Measurements from ENCODE around the gene BABAM1.

BABAM1 gene

GRCh38 chr19:17266975-17267788, at the start of gene BABAM1:
TSS of gene BABAM1 (plus strand) at chr19:17267443. CDS start at chr19:17268807, 1,364 bp downstream.
- TF ChIP-seq CTCF (IDR thresholded peaks at IDR 0.05) = no peak

- TF ChIP-seq CTCF (IDR thresholded peaks at IDR 0.05) = no peak
These were observed 48.0 kb upstream of the BABAM1 start for GRCh38 chr19:17219286-17219685.

- TF ChIP-seq CTCF (IDR thresholded peaks at IDR 0.05) = no peak
These were observed 47.0 kb upstream of the BABAM1 start for GRCh38 chr19:17220207-17220758.

- TF ChIP-seq CTCF (IDR thresholded peaks at IDR 0.05) = no peak
These were observed 42.2 kb upstream of the BABAM1 start for GRCh38 chr19:17225053-17225452.

- TF ChIP-seq CTCF (IDR thresholded peaks at IDR 0.05) = no peak
These were observed 41.0 kb upstream of the BABAM1 start, which contains the start of gene OCEL1 for GRCh38 chr19:17226002-17226933. TSS of gene OCEL1 (plus strand) at chr19:17226226. CDS start at chr19:17226248, 22 bp downstream.

GRCh38 chr19:17227798-17228367, 39.4 kb upstream of the BABAM1 start:
- no peak for TF ChIP-seq CTCF (IDR thresholded peaks at IDR 0.05)

GRCh38 chr19:17229890-17230289, 37.4 kb upstream of the BABAM1 start:
- no peak for TF ChIP-seq CTCF (IDR thresholded peaks at IDR 0.05)

Data from LNCAP (cell line).